ENCODE results near the gene PEPD.

GRCh38 chr19:33398361-33399060 is 123.1 kb downstream of the PEPD start:
- TF ChIP-seq CTCF (IDR thresholded peaks at IDR 0.05; ENCODE audit: low read depth, low read length, missing input control) (no peak), ZBTB33 (IDR thresholded peaks at IDR 0.05) (no peak), REST (IDR thresholded peaks at IDR 0.05) (no peak), EGR1 (IDR thresholded peaks at IDR 0.05; ENCODE audit: low read depth in 2 of 2) (no peak), SP1 (IDR thresholded peaks at IDR 0.05) (no peak), JUND (IDR thresholded peaks at IDR 0.05) (no peak), RAD21 (IDR thresholded peaks at IDR 0.05) (no peak), GABPA (IDR thresholded peaks at IDR 0.05 in 1 of 2, conservative IDR thresholded peaks at IDR 0.05 in 1 of 2) (no peak), MAX (IDR thresholded peaks at IDR 0.05) (no peak), RXRA (IDR thresholded peaks at IDR 0.05) (no peak)

All from liver (tissue), 3 donors.